Subcutaneous abdominal adipose tissue (tissue), 5 donors: Measurements from ENCODE around the gene SYNE2.
A peak's percentile ranks its signal among the peaks of the same experiment; 100 is the strongest.

Experiments used
- H3K27ac ChIP-seq: one replicate; pipeline ENCODE4 v1.7.0; 2013; ENCODE audit warnings: low read depth, mild to moderate bottlenecking, inconsistent platforms, low read length, moderate library complexity
- H3K27me3 ChIP-seq, 5 donors: one replicate each; pipeline ENCODE4 v1.7.0; 2013; ENCODE audit warnings: low read length in 5 of 5, inconsistent platforms in 1 of 5; ENCODE audit not compliant: control insufficient read depth in 5 of 5, insufficient read depth in 4 of 5
- H3K36me3 ChIP-seq, 5 donors: one replicate each; pipeline ENCODE4 v1.7.0; 2013; ENCODE audit warnings: low read length in 5 of 5; ENCODE audit not compliant: control insufficient read depth in 5 of 5, insufficient read depth in 5 of 5
- H3K4me1 ChIP-seq, 5 donors: one replicate each; pipeline ENCODE4 v1.7.0; 2013; ENCODE audit warnings: low read length in 5 of 5, mild to moderate bottlenecking in 3 of 5, moderate library complexity in 1 of 5; ENCODE audit not compliant: control insufficient read depth in 5 of 5, insufficient read depth in 5 of 5
- H3K4me3 ChIP-seq, 5 donors: one replicate each; pipeline ENCODE4 v1.7.0; 2013; ENCODE audit warnings: low read length in 5 of 5, low read depth in 1 of 5
- H3K9ac ChIP-seq, 5 donors: one replicate each; pipeline ENCODE4 v1.7.0; 2013; ENCODE audit warnings: low read length in 5 of 5, mild to moderate bottlenecking in 4 of 5, moderate library complexity in 3 of 5
- H3K9me3 ChIP-seq, 5 donors: one replicate each; pipeline ENCODE4 v1.7.0; 2013; ENCODE audit warnings: low read length in 5 of 5; ENCODE audit not compliant: control insufficient read depth in 5 of 5
- donor health status: healthy.
- donor health status: healthy.
- donor health status: healthy.
- donor health status: healthy.
- donor health status: healthy.

Gene SYNE2

GRCh38 chr14:63952053-63952932 lies 99.5 kb downstream of the SYNE2 start:
- peak overlapping the region; percentile 32 for H3K27ac ChIP-seq

GRCh38 chr14:63952933-63953437 lies 100.2 kb downstream of the SYNE2 start:
- no peak overlapping the region for H3K9ac ChIP-seq
- no peak overlapping the region for H3K4me3 ChIP-seq
- H3K9me3 ChIP-seq: no peaks in the 10 kb centered on the region
- H3K27me3 ChIP-seq: no peaks in the 10 kb centered on the region
- peaks cover 7 to 32% (median 18%) of the 10 kb centered on the region in 5 donors for H3K36me3 ChIP-seq
- H3K4me1 ChIP-seq: peaks cover 0 to 15% (median 3%) of the 10 kb centered on the region in 5 donors
- H3K27ac ChIP-seq: no peak overlapping the region

More at GRCh38 chr14:63952053-63952932, 99.5 kb downstream of the SYNE2 start:
- Histone ChIP-seq H3K4me3 (no peak overlapping the region), H3K4me1 (peaks cover 0 to 15% (median 3%) of the 10 kb centered on the region in 5 donors), H3K27me3 (no peaks in the 10 kb centered on the region), H3K36me3 (peaks cover 7 to 34% (median 16%) of the 10 kb centered on the region in 5 donors), H3K9ac (no peak overlapping the region), H3K9me3 (no peaks in the 10 kb centered on the region)

GRCh38 chr14:63956326-63956725 lies 103.5 kb downstream of the SYNE2 start:
- Histone ChIP-seq H3K9ac (no peak overlapping the region), H3K4me3 (no peak overlapping the region), H3K27me3 (no peaks in the 10 kb centered on the region), H3K27ac (no peak overlapping the region), H3K4me1 (peaks cover 0 to 15% (median 0%) of the 10 kb centered on the region in 5 donors), H3K9me3 (no peaks in the 10 kb centered on the region), H3K36me3 (peaks cover 0 to 19% (median 9%) of the 10 kb centered on the region in 5 donors)

GRCh38 chr14:63960926-63961567 lies 108.2 kb downstream of the SYNE2 start:
- H3K9ac ChIP-seq: no peak overlapping the region
- no peaks in the 10 kb centered on the region for H3K4me1 ChIP-seq
- no peak overlapping the region for H3K4me3 ChIP-seq
- no peaks in the 10 kb centered on the region for H3K27me3 ChIP-seq
- peaks cover 0 to 13% (median 10%) of the 10 kb centered on the region in 5 donors for H3K36me3 ChIP-seq
- no peaks in the 10 kb centered on the region for H3K9me3 ChIP-seq
- H3K27ac ChIP-seq: no peak overlapping the region

DNA sequence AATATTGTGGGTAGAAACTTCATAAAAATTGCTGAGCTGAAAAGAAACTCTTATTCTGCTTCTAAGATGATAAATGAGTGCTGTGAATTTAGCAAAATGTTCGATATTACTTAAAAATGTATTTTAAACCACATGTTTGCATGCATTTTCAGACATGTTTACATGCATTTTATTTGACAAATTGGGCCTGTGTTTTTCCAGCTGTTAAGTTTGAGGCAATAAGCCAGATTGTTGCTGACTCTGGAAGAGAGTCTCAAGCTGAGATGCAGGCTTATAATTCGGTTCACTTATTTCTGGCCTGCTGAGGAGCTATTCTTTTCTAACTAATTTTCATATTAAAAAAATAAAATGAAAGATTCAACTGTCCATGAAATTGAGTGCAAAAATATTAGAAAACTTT lies 110.1 kb downstream of the SYNE2 start:
- no peak overlapping the region for H3K4me3 ChIP-seq
- H3K9ac ChIP-seq: no peak overlapping the region
- H3K4me1 ChIP-seq: no peaks in the 10 kb centered on the region
- no peaks in the 10 kb centered on the region for H3K27me3 ChIP-seq
- H3K27ac ChIP-seq: no peak overlapping the region
- peaks cover 0 to 17% (median 9%) of the 10 kb centered on the region in 5 donors for H3K36me3 ChIP-seq
- H3K9me3 ChIP-seq: no peaks in the 10 kb centered on the region

DNA sequence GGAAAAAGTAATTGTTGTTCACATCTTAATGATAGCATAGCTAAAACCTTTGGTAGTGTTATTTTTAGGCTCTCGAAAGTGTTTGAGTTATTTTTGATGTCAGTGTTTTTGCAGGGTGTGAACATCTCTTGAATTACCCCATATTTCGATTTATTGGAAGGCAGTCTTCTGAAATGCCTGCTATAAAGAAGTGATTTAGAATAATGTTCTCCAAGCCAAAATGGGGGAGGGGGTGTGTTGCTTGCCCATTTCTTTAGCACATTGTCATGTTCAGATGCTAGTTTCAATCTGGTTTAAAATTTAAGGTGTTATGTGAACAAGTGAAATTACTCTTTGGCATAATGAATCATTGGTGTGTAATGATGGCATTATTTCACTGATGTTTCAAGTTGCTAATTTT lies 110.6 kb downstream of the SYNE2 start:
- H3K4me3 ChIP-seq: no peak overlapping the region
- H3K4me1 ChIP-seq: no peaks in the 10 kb centered on the region

DNA sequence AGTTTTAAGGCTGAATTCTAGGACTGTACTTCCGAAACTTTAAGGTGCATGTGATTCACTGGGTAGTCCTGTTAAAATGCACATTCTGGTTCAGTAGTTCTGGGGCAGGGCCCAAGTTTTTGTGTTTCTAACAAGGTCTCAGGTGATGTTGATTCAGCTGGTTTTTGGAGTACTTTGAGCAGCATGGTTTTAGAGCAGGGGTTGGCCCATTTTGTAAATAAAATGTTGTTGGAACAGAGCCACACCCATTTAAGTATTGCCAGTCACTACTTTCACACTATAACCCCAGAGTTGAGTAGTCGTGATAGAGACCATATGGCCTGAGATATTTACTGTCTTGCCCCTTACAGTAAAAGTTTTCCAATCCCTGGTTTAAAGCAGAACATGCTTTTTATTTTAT lies 111.3 kb downstream of the SYNE2 start:
- Histone ChIP-seq H3K4me1 (no peaks in the 10 kb centered on the region), H3K4me3 (no peak overlapping the region), H3K36me3 (peaks cover 3 to 23% (median 11%) of the 10 kb centered on the region in 5 donors), H3K9me3 (no peaks in the 10 kb centered on the region), H3K27me3 (no peaks in the 10 kb centered on the region), H3K27ac (no peak overlapping the region), H3K9ac (no peak overlapping the region)

More for the DNA sequence above, 110.6 kb downstream of the SYNE2 start:
- no peak overlapping the region for H3K9ac ChIP-seq
- H3K36me3 ChIP-seq: peaks cover 3 to 22% (median 11%) of the 10 kb centered on the region in 5 donors
- H3K9me3 ChIP-seq: no peaks in the 10 kb centered on the region
- H3K27ac ChIP-seq: no peak overlapping the region
- no peaks in the 10 kb centered on the region for H3K27me3 ChIP-seq

DNA sequence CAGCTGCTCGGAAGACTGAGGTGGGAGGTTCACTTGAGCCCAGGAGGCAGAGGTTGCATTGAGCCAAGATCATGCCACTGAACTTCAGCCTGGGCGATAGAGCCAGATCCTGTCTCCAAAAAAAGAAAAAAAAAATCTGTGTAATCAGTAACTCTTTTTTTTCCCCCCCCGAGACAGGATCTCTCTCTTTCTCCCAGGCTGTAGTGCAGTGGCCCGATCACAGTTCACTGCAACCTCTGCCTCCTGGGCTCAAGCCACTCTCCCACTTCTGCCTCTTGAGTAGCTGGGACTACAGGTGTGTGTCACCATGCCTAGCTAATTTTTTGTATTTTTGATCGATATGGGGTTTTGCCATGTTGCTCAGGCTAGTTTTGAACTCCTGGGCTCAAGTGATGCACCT lies 113.6 kb downstream of the SYNE2 start:
- Histone ChIP-seq H3K9me3 (no peaks in the 10 kb centered on the region), H3K9ac (no peak overlapping the region), H3K4me3 (no peak overlapping the region), H3K27me3 (no peaks in the 10 kb centered on the region), H3K27ac (no peak overlapping the region), H3K4me1 (no peaks in the 10 kb centered on the region), H3K36me3 (peaks cover 0 to 18% (median 8%) of the 10 kb centered on the region in 5 donors)

DNA sequence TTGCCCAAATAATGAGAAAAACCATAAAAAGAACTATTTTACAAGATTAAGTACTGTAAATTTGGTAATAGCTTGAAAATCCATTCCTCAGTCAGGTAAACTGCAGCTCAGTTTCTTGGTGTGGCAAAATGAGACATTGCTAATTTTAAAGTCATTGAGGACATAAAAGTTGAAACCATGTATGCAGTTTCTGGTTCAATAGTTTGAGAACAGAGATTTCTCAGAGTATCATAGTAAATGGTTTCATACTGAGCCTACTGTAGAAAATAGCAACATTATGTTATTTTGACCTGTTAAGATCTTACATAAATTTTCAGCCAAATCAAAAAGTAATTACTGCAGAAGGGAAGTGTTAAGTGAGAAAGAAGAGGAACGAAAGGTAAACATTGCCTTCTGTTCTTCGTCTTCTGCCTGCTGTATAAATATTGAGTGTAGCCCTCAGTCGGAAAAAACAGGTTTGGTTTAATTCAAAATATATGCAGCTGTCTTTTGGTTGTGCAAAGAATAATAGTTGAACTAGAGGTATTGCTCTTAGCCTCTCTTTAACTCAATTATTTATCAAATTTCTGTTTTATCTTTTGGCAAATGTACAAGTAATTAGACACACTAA lies 119.6 kb downstream of the SYNE2 start:
- no peak overlapping the region for H3K27ac ChIP-seq

More for the DNA sequence above, 119.6 kb downstream of the SYNE2 start:
- Histone ChIP-seq H3K4me1 (no peaks in the 10 kb centered on the region), H3K27me3 (no peaks in the 10 kb centered on the region), H3K4me3 (no peak overlapping the region), H3K9me3 (no peaks in the 10 kb centered on the region), H3K9ac (no peak overlapping the region), H3K36me3 (peaks cover 0 to 15% (median 3%) of the 10 kb centered on the region in 5 donors)
